HepG2 (cell line): Measurements from ENCODE around the gene GSC2. TPM values are rescaled to one million over a fixed set of nuclear protein-coding genes. Genes with fewer than 3 reads are reported as not detected.
A peak's percentile ranks its signal among the peaks of the same experiment; 100 is the strongest.

ENCODE experiments used
- AGO1 ChIP-seq: fragments of 200-400 bp; formaldehyde crosslinking; IDR thresholded peaks from 2 replicates; pipeline ENCODE4 v1.6.1; 2017; ENCODE audit warnings: mild to moderate bottlenecking, low read depth, low read length, moderate library complexity; ENCODE audit not compliant: poor library complexity, severe bottlenecking
- BRF2 ChIP-seq: sonication (generic); formaldehyde crosslinking; IDR thresholded peaks from 2 replicates; pipeline ENCODE4 v1.8.1; 2022; ENCODE audit warnings: mild to moderate bottlenecking, missing genetic modification reagents
- CBX1 ChIP-seq: IDR thresholded peaks from one replicate; pipeline ENCODE4 v1.6.1; 2016; ENCODE audit warnings: antibody characterized with exemption, low read depth
- HDAC2 ChIP-seq: sonication (generic); formaldehyde crosslinking; IDR thresholded peaks from 2 replicates; pipeline ENCODE4 v1.4.0; 2020; ENCODE audit warnings: missing genetic modification reagents
- HIVEP1 ChIP-seq: sonication (generic); formaldehyde crosslinking; IDR thresholded peaks from 2 replicates; pipeline ENCODE4 v1.4.0; 2020; ENCODE audit warnings: mild to moderate bottlenecking, missing genetic modification reagents
- HMG20B ChIP-seq: conservative IDR thresholded peaks from 2 replicates; pipeline ENCODE4 v1.6.1; 2016; ENCODE audit warnings: missing genetic modification reagents, missing compliant biosample characterization
- HMGXB4 ChIP-seq, 2 experiments: sonication (generic) in 1 of 2; formaldehyde crosslinking in 1 of 2; IDR thresholded peaks; 2 replicates each; pipeline versions ENCODE4 v1.4.0 to v1.6.1; 2018 to 2020; ENCODE audit warnings: missing genetic modification reagents in 2 of 2, borderline replicate concordance in 1 of 2, low read depth in 1 of 2, mild to moderate bottlenecking in 1 of 2, missing biosample characterization in 1 of 2
- HNRNPK ChIP-seq: fragments of 200-400 bp; formaldehyde crosslinking; IDR thresholded peaks from 2 replicates; pipeline ENCODE4 v1.6.1; 2018; ENCODE audit warnings: low read length, low read depth, moderate library complexity, mild to moderate bottlenecking; ENCODE audit not compliant: poor library complexity, severe bottlenecking
- KDM5A ChIP-seq: fragments of 200-600 bp; sonication (generic); IDR thresholded peaks from 2 replicates; pipeline ENCODE4 v1.7.0; 2018; ENCODE audit warnings: antibody characterized with exemption, mild to moderate bottlenecking, low read length, borderline replicate concordance
- NAIF1 ChIP-seq: sonication (generic); formaldehyde crosslinking; IDR thresholded peaks from 2 replicates; pipeline ENCODE4 v1.5.0; 2020; ENCODE audit warnings: mild to moderate bottlenecking, missing genetic modification reagents, borderline replicate concordance
- SAFB2 ChIP-seq: sonication (generic); formaldehyde crosslinking; IDR thresholded peaks from 2 replicates; pipeline ENCODE4 v1.5.1; 2020; ENCODE audit warnings: missing genetic modification reagents, low read depth, mild to moderate bottlenecking, borderline replicate concordance
- SIX4 ChIP-seq: sonication (generic); formaldehyde crosslinking; IDR thresholded peaks from 2 replicates; pipeline ENCODE4 v1.4.0; 2020; ENCODE audit warnings: missing genetic modification reagents
- SMARCC2 ChIP-seq: fragments of 450-650 bp; IDR thresholded peaks from 2 replicates; pipeline ENCODE4 v1.6.1; 2017; ENCODE audit warnings: antibody characterized with exemption, mild to moderate bottlenecking
- SOX13 ChIP-seq, 3 experiments: fragments of 450-650 bp in 1 of 3; sonication (generic) in 1 of 3; formaldehyde crosslinking in 1 of 3; IDR thresholded peaks in 2 of 3; conservative IDR thresholded peaks in 1 of 3; 2 replicates each; pipeline versions ENCODE4 v1.5.0 to v1.6.1; 2016 to 2020; ENCODE audit warnings: antibody characterized with exemption in 1 of 3, mild to moderate bottlenecking in 1 of 3, missing compliant biosample characterization in 1 of 3, missing genetic modification reagents in 1 of 3, moderate library complexity in 1 of 3
- ZBTB46 ChIP-seq: sonication (generic); formaldehyde crosslinking; IDR thresholded peaks from 2 replicates; pipeline ENCODE4 v1.4.0; 2020; ENCODE audit warnings: mild to moderate bottlenecking, missing genetic modification reagents, borderline replicate concordance
- ZBTB7A ChIP-seq: sonication (generic); formaldehyde crosslinking; IDR thresholded peaks from 2 replicates; pipeline ENCODE4 v1.8.0; 2022; ENCODE audit warnings: mild to moderate bottlenecking, missing genetic modification reagents
- ZNF225 ChIP-seq: sonication (generic); formaldehyde crosslinking; IDR thresholded peaks from 2 replicates; pipeline ENCODE4 v1.4.0; 2020; ENCODE audit warnings: mild to moderate bottlenecking, missing genetic modification reagents
- ZNF253 ChIP-seq: sonication (generic); formaldehyde crosslinking; IDR thresholded peaks from 2 replicates; pipeline ENCODE4 v1.8.0; 2022; ENCODE audit warnings: mild to moderate bottlenecking, missing genetic modification reagents, borderline replicate concordance
- ZNF609 ChIP-seq: sonication (generic); formaldehyde crosslinking; IDR thresholded peaks from 2 replicates; pipeline ENCODE4 v1.4.0; 2020; ENCODE audit warnings: mild to moderate bottlenecking, missing genetic modification reagents, borderline replicate concordance
- polyA plus RNA-seq, 8 experiments: library from polyadenylated mRNA; depleted of rRNA in 3 of 8; stranded (reverse) in 7 of 8; unstranded in 1 of 8; fragments of >200 nt; fragmentation: Illumina TruSeq in 4 of 8; extraction: Trizol in 4 of 8; gene quantifications; 2 replicates each; pipeline versions ENCODE4 v1.2.1 to v1.2.3, GENCODE V29; 2011 to 2016; ENCODE audit warnings: low read depth in 4 of 8, missing spikeins in 1 of 8, mixed read lengths in 1 of 8; ENCODE audit not compliant: insufficient read depth in 1 of 8
- total RNA-seq, 5 experiments: library from RNA; depleted of rRNA; stranded (reverse); fragments of >200 nt; fragmentation: Illumina TruSeq; extraction: Trizol; gene quantifications; 2 replicates each; pipeline ENCODE4 v1.2.3, GENCODE V29; 2016; ENCODE audit warnings: low read depth in 1 of 5

Gene GSC2
- total and polyA plus RNA-seq, 2 of the 13 experiments (the other 11 are each of a cell fraction or from before 2014, with no cell fraction given) = not detected

GRCh38 chr22:19178065-19178656, 28.1 kb upstream of the GSC2 start (continued):
- TF ChIP-seq ZNF253 (CRISPR knock-in tag) (no peak), ZBTB7A (no peak), NAIF1 (CRISPR knock-in tag) (no peak), HDAC2 (CRISPR knock-in tag) (no peak), CBX1 (no peak), SMARCC2 (no peak), HMG20B (CRISPR knock-in tag) (no peak), BRF2 (CRISPR knock-in tag) (no peak), HIVEP1 (no peak), SAFB2 (CRISPR knock-in tag) (no peak), HMGXB4 (CRISPR knock-in tag; IDR thresholded peaks at IDR 0.05; ENCODE audit: borderline replicate concordance in 1 of 2, low read depth in 1 of 2) (0 out of 4 replicates have a peak, but pooled peaks have one; percentile 45 to 54), HNRNPK (peak; percentile 66), KDM5A (no peak), ZNF609 (CRISPR knock-in tag) (no peak), SIX4 (CRISPR knock-in tag) (no peak), SOX13 (IDR thresholded peaks at IDR 0.05) (no peak), SOX13 (CRISPR knock-in tag; conservative IDR thresholded peaks at IDR 0.05 in 1 of 2, IDR thresholded peaks at IDR 0.05 in 1 of 2) (0 out of 4 replicates have a peak, but pooled peaks of 1 of the 2 experiments have one; percentile 5), ZBTB46 (CRISPR knock-in tag) (no peak), AGO1 (peak; percentile 14), ZNF225 (CRISPR knock-in tag) (no peak)
